Measurements from ENCODE around the gene NALCN. TPM values are rescaled to one million over a fixed set of nuclear protein-coding genes. Genes with fewer than 3 reads are reported as not detected.

The NALCN gene
- total and polyA plus RNA-seq, 2 experiments from 2014 or later, result 0.50 to 0.87 TPM

DNA sequence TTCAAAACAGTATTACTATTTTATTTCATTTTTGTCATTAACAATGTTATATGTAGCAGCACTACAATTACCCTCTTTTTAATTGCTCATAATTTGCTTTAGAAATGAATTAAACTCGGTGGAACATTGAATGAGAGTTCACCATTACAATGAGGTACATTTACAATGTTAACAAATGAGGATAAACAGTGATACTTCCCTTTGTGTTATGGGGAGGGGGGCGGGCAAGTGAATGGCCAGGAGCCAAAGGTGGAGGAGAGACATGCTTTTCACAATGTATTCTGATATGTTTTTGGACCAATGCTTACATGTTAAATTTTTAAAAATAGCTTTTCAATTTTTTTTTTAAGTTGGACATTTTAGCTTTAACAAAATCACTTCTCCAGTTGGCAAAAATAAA is 34.2 kb downstream of the NALCN start:
- ATAC-seq (peak; percentile 78), DNase-seq (ENCODE audit: low spot score) (peak; percentile 44)
- H3K4me3 ChIP-seq, result peak overlapping the region; percentile 1; the same call in 1 of the 2 replicates
- H3K27me3 Mint-ChIP-seq (ENCODE audit: insufficient read depth, low read depth, poor library complexity), result peaks cover 2% of the 10 kb centered on the region
- no peaks in the 10 kb centered on the region; the same call in 2 of the 3 replicates for H3K36me3 Mint-ChIP-seq (ENCODE audit: low read depth)
- H3K9me3 Mint-ChIP-seq, result no peaks in the 10 kb centered on the region
- no peaks in the 10 kb centered on the region for H3F3A ChIP-seq (replicated peaks; ENCODE audit: low read depth)
- peaks cover 38% of the 10 kb centered on the region for H3K4me1 Mint-ChIP-seq
- H3K27me3 ChIP-seq (ENCODE audit: insufficient read depth), result no peaks in the 10 kb centered on the region
- H3K27ac ChIP-seq (ENCODE audit: low read depth), result no peak overlapping the region
- H3K4me3 Mint-ChIP-seq, result peak overlapping the region; percentile 38; the same call in 2 of the 3 replicates
- H3K4me1 ChIP-seq (ENCODE audit: insufficient read depth), result peaks cover 26% of the 10 kb centered on the region
- no peaks in the 10 kb centered on the region for H3K36me3 ChIP-seq (ENCODE audit: insufficient read depth)
- TF ChIP-seq NANOG (IDR thresholded peaks at IDR 0.05; ENCODE audit: borderline replicate concordance), result peak; percentile 71
- no peak for TF ChIP-seq CREB1 (CRISPR knock-in tag; IDR thresholded peaks at IDR 0.05; ENCODE audit: low read depth)
- no peaks in the 10 kb centered on the region for H3K79me2 ChIP-seq (replicated peaks; ENCODE audit: insufficient read depth)
- peak overlapping the region; percentile 3 for H3K4me2 ChIP-seq
- H3K27ac Mint-ChIP-seq, result peak overlapping the region; percentile 73
- H4K20me1 ChIP-seq (replicated peaks; ENCODE audit: insufficient read depth), result no peaks in the 10 kb centered on the region
- no peak overlapping the region for H2AFZ ChIP-seq
- no peaks in the 10 kb centered on the region for H3K9me2 ChIP-seq (ENCODE audit: insufficient read depth)

- Histone ChIP-seq H3K4me1 (ENCODE audit: insufficient read depth) (no peaks in the 10 kb centered on the region), H3K9me2 (ENCODE audit: insufficient read depth) (no peaks in the 10 kb centered on the region), H3K4me3 (no peak overlapping the region), H3K27me3 (ENCODE audit: insufficient read depth) (no peaks in the 10 kb centered on the region), H3K36me3 (ENCODE audit: insufficient read depth) (no peaks in the 10 kb centered on the region), H3K27ac (ENCODE audit: low read depth) (no peak overlapping the region), H3K79me2 (replicated peaks; ENCODE audit: insufficient read depth) (no peaks in the 10 kb centered on the region), H4K20me1 (replicated peaks; ENCODE audit: insufficient read depth) (no peaks in the 10 kb centered on the region), H3F3A (replicated peaks; ENCODE audit: low read depth) (no peaks in the 10 kb centered on the region), H2AFZ (no peak overlapping the region), H3K4me2 (no peak overlapping the region)
- no peak for ATAC-seq
- DNase-seq (ENCODE audit: low spot score), result no peak
- H3K36me3 Mint-ChIP-seq (ENCODE audit: low read depth), result no peaks in the 10 kb centered on the region
- H3K27ac Mint-ChIP-seq, result no peak overlapping the region
- H3K9me3 Mint-ChIP-seq, result no peaks in the 10 kb centered on the region
- no peak overlapping the region for H3K4me3 Mint-ChIP-seq
- H3K27me3 Mint-ChIP-seq (ENCODE audit: insufficient read depth, low read depth, poor library complexity), result no peaks in the 10 kb centered on the region
- H3K4me1 Mint-ChIP-seq, result no peaks in the 10 kb centered on the region
- TF ChIP-seq STAT1 (IDR thresholded peaks at IDR 0.05; ENCODE audit: unreplicated experiment), result no peak
- no peak for TF ChIP-seq CREB1 (CRISPR knock-in tag; IDR thresholded peaks at IDR 0.05; ENCODE audit: low read depth)
- no peak for TF ChIP-seq POLR2AphosphoS5 (IDR thresholded peaks at IDR 0.05; ENCODE audit: low read depth)
- no peak for TF ChIP-seq NANOG (IDR thresholded peaks at IDR 0.05; ENCODE audit: borderline replicate concordance)
- TF ChIP-seq, protein P1, sequence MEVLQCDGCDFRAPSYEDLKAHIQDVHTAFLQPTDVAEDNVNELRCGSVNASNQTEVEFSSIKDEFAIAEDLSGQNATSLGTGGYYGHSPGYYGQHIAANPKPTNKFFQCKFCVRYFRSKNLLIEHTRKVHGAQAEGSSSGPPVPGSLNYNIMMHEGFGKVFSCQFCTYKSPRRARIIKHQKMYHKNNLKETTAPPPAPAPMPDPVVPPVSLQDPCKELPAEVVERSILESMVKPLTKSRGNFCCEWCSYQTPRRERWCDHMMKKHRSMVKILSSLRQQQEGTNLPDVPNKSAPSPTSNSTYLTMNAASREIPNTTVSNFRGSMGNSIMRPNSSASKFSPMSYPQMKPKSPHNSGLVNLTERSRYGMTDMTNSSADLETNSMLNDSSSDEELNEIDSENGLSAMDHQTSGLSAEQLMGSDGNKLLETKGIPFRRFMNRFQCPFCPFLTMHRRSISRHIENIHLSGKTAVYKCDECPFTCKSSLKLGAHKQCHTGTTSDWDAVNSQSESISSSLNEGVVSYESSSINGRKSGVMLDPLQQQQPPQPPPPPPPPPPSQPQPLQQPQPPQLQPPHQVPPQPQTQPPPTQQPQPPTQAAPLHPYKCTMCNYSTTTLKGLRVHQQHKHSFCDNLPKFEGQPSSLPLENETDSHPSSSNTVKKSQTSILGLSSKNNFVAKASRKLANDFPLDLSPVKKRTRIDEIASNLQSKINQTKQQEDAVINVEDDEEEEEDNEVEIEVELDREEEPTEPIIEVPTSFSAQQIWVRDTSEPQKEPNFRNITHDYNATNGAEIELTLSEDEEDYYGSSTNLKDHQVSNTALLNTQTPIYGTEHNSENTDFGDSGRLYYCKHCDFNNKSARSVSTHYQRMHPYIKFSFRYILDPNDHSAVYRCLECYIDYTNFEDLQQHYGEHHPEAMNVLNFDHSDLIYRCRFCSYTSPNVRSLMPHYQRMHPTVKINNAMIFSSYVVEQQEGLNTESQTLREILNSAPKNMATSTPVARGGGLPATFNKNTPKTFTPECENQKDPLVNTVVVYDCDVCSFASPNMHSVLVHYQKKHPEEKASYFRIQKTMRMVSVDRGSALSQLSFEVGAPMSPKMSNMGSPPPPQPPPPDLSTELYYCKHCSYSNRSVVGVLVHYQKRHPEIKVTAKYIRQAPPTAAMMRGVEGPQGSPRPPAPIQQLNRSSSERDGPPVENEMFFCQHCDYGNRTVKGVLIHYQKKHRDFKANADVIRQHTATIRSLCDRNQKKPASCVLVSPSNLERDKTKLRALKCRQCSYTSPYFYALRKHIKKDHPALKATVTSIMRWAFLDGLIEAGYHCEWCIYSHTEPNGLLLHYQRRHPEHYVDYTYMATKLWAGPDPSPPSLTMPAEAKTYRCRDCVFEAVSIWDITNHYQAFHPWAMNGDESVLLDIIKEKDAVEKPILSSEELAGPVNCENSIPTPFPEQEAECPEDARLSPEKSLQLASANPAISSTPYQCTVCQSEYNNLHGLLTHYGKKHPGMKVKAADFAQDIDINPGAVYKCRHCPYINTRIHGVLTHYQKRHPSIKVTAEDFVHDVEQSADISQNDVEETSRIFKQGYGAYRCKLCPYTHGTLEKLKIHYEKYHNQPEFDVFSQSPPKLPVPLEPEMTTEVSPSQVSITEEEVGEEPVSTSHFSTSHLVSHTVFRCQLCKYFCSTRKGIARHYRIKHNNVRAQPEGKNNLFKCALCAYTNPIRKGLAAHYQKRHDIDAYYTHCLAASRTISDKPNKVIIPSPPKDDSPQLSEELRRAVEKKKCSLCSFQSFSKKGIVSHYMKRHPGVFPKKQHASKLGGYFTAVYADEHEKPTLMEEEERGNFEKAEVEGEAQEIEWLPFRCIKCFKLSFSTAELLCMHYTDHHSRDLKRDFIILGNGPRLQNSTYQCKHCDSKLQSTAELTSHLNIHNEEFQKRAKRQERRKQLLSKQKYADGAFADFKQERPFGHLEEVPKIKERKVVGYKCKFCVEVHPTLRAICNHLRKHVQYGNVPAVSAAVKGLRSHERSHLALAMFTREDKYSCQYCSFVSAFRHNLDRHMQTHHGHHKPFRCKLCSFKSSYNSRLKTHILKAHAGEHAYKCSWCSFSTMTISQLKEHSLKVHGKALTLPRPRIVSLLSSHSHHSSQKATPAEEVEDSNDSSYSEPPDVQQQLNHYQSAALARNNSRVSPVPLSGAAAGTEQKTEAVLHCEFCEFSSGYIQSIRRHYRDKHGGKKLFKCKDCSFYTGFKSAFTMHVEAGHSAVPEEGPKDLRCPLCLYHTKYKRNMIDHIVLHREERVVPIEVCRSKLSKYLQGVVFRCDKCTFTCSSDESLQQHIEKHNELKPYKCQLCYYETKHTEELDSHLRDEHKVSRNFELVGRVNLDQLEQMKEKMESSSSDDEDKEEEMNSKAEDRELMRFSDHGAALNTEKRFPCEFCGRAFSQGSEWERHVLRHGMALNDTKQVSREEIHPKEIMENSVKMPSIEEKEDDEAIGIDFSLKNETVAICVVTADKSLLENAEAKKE (CRISPR knock-in tag; IDR thresholded peaks at IDR 0.05), result no peak
- no peak for TF ChIP-seq JUNB (IDR thresholded peaks at IDR 0.05; ENCODE audit: unreplicated experiment)
- no peak for TF ChIP-seq EZH2phosphoT487 (IDR thresholded peaks at IDR 0.05; ENCODE audit: unreplicated experiment)
- no peak for TF ChIP-seq EZH2 (IDR thresholded peaks at IDR 0.05; ENCODE audit: low read depth, unreplicated experiment)
- TF ChIP-seq, protein P2, sequence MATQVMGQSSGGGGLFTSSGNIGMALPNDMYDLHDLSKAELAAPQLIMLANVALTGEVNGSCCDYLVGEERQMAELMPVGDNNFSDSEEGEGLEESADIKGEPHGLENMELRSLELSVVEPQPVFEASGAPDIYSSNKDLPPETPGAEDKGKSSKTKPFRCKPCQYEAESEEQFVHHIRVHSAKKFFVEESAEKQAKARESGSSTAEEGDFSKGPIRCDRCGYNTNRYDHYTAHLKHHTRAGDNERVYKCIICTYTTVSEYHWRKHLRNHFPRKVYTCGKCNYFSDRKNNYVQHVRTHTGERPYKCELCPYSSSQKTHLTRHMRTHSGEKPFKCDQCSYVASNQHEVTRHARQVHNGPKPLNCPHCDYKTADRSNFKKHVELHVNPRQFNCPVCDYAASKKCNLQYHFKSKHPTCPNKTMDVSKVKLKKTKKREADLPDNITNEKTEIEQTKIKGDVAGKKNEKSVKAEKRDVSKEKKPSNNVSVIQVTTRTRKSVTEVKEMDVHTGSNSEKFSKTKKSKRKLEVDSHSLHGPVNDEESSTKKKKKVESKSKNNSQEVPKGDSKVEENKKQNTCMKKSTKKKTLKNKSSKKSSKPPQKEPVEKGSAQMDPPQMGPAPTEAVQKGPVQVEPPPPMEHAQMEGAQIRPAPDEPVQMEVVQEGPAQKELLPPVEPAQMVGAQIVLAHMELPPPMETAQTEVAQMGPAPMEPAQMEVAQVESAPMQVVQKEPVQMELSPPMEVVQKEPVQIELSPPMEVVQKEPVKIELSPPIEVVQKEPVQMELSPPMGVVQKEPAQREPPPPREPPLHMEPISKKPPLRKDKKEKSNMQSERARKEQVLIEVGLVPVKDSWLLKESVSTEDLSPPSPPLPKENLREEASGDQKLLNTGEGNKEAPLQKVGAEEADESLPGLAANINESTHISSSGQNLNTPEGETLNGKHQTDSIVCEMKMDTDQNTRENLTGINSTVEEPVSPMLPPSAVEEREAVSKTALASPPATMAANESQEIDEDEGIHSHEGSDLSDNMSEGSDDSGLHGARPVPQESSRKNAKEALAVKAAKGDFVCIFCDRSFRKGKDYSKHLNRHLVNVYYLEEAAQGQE (IDR thresholded peaks at IDR 0.05; ENCODE audit: unreplicated experiment), result no peak
- TF ChIP-seq, protein P3, sequence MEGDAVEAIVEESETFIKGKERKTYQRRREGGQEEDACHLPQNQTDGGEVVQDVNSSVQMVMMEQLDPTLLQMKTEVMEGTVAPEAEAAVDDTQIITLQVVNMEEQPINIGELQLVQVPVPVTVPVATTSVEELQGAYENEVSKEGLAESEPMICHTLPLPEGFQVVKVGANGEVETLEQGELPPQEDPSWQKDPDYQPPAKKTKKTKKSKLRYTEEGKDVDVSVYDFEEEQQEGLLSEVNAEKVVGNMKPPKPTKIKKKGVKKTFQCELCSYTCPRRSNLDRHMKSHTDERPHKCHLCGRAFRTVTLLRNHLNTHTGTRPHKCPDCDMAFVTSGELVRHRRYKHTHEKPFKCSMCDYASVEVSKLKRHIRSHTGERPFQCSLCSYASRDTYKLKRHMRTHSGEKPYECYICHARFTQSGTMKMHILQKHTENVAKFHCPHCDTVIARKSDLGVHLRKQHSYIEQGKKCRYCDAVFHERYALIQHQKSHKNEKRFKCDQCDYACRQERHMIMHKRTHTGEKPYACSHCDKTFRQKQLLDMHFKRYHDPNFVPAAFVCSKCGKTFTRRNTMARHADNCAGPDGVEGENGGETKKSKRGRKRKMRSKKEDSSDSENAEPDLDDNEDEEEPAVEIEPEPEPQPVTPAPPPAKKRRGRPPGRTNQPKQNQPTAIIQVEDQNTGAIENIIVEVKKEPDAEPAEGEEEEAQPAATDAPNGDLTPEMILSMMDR (conservative IDR thresholded peaks at IDR 0.05; ENCODE audit: low read depth in 2 of 2), result no peak
- TF ChIP-seq ZNF331 (CRISPR knock-in tag; IDR thresholded peaks at IDR 0.05; ENCODE audit: low read depth), result no peak
These were observed 55.8 kb downstream of the NALCN start for GRCh38 chr13:101360525-101360924.
